LoVo (cell line): ENCODE data around the gene RAD50.
"Not testable (repeated sequence)": the region's sequence is repeated elsewhere in the genome, so short reads cannot be mapped to it uniquely, and the experiment has no call there.

ENCODE experiments used
- DNase-seq: peaks from one replicate; pipeline ENCODE4 v3.0.0-alpha.2; 2016; ENCODE audit warnings: low spot score

Gene RAD50

DNA sequence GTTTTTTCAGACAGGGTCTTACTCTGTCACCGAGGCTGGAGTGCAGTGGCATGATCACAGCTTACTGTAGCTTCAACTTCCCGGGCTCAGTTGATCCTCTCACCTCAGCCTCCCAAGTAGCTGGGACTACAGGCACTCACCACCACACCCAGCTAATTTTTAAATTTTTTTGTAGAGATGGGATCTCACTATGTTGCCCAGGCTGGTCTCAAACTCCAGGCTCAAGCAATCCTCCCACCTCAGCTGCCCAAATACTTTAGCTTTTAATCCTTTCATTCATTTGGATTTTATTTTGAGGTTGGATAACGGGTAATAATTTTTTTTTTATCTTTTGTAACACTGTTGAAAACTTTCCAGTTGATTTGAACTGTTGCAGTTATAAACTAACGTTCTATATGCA lies 76.8 kb downstream of the RAD50 start:
- DNase-seq = not testable (repeated sequence)

DNA sequence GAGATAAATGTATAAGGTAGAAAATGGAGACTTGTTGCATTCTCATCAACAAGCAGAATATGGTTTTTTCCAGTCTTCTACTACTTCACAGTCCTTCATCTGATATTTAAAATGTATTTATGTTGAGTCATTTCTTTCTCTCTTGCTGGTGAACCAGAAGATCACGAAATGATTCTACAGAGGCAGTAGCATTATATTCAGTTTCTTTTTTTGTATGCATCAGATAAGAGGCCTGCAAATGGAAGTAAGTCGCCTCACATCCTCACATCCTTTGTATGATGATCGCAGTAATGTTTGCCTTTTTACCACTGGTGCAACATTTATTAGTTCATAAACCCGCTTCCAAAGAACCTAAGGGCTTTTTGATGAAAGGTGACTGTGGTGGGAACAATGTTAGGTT lies 79.1 kb downstream of the RAD50 start:
- DNase-seq = no peak

DNA sequence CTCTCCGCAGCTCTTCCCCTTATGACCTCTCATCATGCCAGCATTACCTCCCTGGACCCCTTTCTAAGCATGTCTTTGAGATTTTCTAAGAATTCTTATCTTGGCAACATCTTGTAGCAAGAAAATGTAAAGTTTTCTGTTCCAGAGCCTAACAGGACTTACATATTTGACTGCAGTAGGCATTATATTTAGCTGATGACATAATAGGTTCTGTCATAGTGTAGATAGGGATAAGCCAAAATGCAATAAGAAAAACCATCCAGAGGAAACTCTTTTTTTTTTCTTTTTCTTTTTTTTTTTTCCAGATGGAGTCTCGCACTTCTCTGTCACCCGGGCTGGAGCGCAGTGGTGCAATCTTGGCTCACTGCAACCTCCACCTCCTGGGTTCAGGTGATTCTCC lies 80.5 kb downstream of the RAD50 start:
- no peak for DNase-seq

DNA sequence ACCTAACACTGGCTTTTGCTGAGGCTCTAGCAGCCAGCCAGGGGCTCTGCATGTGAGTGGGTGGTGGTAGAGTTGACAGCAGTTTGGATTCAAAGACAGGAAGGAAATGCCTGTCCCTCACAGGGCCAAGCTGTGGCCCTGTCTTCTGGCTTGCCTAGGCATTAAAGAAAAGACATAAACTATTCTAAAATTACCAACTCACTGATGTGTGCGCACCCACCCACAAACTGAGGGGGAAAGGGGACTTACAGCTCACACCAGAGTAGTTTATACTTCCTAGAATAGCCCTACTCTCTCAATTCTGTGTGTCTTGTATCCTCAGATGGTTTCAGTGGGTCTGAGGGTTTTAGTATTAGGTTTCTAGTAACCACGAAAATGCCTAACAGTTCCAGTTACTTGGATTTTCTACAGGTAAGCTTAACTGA lies 82.9 kb downstream of the RAD50 start:
- no peak for DNase-seq

DNA sequence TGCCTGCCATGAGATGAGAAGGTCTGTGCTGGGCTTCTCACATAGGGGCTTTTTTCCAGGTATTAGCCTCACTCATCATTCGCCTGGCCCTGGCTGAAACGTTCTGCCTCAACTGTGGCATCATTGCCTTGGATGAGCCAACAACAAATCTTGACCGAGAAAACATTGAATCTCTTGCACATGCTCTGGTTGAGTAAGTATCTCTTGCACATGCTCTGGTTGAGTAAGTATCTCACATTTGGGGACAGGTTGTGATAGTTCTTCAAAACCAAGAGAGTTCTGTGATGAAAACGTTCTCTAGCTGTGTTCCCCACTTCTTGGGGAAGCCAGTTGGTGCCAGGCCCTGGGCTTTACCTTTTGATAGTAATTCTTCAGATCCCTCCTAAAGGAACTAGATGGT lies 83.8 kb downstream of the RAD50 start:
- DNase-seq = no peak

DNA sequence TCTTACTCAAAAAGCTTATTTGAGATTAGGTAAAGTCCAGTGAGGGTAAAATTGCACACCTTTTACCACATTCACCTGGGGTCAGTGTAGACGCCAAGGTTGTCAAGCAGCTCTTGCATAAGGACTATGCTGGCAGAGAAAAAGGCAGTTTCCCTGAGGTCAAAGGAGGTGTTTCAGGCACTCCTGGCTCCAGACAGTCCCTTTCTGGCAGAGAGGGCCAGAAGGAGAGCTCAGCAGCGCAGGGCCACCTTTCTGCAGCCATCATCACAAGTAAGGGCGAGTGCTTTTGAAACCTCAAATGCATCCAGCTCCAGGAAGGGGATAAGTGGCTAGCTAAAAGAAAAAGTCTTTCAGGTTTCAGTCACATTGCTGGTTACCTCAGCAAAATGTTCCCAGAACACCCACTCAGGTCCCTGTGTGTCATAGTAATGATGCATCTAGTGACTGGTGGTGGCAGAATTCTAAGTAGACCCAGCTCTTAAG lies 84.5 kb downstream of the RAD50 start:
- DNase-seq = no peak

DNA sequence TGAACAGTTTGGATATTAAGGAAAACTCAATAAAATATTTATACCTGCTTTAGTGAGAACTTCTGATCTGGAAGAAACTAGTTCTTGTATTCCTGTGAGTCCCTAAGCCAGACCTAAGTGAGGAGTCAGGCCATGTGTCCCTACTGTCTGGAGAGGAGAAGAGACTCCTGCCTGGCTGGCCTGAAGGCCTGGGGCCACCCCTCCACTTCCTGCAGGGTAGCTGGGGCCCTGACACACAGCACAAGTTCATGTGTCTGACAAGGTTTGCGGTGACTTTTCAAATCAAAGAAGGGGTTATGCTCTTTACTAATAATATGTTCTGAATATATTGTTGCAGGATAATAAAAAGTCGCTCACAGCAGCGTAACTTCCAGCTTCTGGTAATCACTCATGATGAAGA lies 85.1 kb downstream of the RAD50 start:
- DNase-seq = no peak

DNA sequence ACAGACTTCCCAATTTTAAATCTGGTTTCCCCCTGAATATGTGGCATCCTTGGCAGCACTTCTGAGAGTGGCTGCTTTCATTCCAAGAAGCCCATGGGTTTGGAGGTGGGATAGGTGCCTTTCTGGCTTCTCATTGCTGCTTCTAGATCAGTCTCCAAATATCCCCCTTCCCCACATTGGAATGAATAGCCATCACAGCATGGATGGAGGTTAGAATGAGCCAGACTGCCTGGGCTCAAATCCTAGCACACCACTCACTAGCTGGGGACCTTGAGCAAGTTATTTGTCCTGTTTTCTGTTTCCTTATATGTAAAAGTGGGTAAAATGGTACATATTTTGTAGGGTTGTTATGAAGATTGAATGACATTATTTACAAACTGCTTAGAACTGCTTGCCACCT lies 87.4 kb downstream of the RAD50 start:
- no peak for DNase-seq

DNA sequence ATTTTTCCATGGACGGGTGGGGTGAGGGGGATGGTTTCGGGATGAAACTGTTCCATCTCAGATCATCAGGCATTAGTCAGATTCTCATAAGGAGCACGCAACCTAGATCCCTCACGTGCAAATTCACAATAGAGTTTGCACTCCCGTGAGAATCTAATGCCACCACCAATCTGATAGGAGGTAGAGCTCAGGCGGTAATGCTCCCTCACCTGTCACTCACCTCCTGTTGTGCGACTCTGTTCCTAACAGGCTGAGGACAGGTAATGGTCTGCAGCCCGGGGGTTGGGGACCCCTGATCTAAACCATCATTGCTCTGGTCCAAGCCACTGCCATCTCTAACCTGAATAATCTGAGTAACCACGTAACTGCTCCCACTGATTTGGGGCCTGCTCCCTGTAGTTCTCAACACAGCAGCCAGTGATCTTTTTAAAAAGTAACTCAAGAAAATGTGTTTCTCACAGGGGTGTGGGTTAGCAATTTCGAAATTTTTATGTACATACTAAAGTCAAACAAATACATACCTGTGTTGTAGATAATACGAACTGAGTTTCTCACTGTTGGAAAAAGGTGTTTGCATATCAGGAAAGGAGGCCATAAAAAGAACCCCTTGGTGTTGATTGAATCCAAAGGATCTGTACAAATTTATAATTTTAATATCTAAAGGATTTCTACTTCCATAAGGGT lies 89.9 kb downstream of the RAD50 start:
- no peak for DNase-seq

DNA sequence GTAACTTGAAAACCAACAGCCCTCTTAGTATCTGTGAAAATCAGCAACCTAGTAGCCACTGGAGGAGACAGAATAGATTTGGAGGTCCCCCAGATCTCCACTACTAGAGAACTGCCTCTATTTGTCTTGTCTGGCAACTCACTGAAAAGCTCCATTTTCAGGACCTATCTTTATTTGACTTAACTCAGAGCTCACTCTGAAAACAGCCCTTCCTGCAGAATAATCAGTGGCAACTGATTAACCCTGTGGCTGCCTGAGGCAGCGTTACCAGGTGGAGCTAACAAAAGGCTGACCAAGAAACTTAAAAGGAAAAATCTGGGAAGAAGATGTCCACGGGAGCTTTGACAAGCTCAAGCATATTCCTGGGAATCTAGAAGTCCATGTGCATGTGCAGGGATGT lies 90.7 kb downstream of the RAD50 start:
- DNase-seq = no peak

DNA sequence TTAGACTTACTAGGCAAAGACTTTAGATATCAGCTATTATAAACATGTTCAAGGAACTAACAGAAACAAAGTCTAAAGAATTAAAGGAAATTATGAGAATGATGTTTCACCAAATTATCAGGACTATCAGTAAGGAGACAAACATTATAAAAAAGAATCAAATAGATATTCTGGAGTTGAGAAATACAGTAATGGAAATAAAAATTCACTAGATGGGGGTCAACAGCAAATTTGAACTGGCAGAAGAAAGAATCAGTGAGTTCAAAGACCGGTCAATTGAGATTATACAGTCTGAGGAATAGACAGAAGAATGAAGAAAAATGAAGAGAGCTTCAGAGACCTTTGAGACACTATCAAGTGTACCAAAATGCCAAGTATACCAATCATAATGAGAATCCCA lies 91.6 kb downstream of the RAD50 start:
- DNase-seq = no peak

DNA sequence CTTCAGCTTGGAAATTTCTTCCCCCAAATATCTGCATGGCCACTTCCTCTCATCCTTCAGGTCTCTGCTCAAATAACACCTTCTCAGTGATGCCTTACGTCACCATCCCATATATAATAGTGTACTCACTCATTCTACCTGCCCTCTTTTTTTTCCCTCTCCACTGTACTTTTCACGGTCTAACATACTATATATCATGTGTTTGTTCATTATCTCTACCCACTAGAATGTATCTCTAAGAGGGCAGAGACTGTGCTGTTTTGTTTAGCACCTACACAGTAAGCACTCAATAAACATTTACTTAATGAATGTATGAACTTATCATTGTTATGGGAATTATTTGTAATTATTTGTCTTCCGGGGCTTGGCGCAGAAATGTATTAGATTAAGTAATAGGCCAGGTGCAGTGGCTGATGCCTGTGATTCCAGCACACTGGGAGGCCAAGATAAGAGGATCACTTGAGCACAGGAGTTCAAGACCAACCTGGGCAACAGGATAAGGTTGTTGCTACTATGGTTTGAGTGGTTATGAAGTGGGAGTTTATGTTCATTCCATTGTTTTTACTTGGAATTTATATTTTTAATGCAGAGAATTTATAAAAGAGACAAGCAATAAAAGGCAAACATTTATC lies 95.2 kb downstream of the RAD50 start:
- DNase-seq = no peak

DNA sequence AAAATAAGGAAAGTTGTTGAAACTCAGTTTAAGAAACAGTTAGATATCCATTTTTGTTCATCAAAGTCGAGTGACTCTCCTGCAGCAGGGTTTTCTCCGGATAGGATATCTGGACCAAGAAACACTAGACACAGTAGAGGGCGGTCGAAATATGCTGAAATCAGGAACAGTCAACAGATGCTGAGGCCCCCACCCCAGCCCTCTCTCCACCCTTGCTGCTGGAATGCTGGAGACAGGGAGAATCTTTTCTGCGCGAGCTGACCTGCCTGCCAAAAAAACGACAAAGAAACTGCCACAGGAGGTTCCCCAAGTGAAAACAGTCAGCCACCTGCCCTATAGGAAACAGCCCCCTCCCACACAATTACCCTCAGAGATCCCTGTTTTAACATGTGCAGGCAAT lies 96.9 kb downstream of the RAD50 start:
- DNase-seq = no peak

DNA sequence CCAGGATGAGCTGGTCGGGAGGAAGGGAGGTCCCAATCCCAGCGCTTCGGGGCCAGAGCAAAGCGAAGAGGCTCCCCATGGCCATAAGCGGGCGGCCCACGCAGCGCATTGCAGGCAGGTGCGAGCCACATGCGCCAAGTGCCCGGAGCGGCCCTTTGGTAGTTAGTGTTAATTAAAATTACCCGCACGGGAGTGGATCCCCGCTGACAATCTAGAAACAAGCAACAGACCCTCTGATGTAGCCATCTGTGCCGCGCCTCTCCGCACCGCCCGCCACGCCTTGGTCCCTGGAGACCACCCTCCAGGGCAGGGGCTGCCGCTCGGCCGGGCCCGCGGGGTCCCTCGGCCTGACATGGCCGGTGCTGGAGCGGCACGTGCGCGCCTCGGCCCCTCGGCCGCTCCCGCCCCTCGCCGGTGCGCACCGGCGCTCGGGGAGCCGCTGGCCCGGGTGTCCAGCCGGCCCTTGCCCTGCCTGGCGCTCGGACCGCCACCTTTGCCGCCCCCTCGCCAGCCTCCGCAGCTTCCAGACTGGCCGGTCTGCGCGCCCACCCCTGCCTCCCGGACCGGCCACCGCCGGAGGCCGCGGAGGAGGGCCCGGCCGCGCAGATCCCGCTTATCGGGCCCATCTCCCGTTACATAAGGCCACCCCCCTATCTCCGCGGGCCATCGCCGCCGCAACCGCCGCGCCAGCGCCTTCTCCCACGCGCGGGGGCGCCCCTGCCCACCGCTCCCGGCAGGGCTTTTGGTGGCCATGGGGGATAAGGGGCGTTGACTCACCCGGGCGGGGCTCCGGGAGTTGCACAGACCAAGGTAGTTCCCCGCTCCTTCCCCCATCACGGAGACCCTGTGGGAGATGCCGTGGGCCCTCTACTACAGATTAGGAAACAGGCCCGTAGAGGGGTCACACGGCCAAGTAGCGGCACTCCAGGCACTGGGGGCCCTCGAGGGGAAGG lies 99.3 kb downstream of the RAD50 start:
- no peak for DNase-seq

DNA sequence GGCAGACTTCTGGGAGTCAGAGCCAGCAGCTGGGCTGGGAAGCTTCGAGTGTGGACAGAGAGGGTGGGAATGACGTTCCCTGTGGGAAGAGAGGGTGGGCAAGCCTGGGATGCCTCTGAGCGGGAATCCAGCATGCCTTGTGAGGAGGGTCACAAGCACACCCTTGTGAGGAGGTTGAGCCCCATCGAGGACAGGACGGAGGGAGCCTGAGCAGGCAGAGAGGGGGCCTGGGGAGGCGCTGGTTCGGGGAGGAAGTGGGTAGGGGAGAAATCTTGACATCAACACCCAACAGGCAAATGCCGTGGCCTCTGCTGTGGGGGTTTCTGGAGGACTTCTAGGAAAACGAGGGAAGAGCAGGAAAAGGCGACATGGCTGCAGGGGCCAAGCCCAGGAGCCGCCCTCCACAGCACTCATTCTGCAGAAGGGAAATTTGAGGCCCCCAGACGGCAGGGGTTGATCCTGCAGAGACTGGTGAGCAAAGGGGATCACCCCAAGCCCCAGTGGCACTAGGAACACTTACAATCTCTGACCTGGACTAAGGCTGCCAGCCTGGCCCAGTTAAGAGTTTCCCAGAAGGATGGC lies 100.1 kb downstream of the RAD50 start:
- no peak for DNase-seq

DNA sequence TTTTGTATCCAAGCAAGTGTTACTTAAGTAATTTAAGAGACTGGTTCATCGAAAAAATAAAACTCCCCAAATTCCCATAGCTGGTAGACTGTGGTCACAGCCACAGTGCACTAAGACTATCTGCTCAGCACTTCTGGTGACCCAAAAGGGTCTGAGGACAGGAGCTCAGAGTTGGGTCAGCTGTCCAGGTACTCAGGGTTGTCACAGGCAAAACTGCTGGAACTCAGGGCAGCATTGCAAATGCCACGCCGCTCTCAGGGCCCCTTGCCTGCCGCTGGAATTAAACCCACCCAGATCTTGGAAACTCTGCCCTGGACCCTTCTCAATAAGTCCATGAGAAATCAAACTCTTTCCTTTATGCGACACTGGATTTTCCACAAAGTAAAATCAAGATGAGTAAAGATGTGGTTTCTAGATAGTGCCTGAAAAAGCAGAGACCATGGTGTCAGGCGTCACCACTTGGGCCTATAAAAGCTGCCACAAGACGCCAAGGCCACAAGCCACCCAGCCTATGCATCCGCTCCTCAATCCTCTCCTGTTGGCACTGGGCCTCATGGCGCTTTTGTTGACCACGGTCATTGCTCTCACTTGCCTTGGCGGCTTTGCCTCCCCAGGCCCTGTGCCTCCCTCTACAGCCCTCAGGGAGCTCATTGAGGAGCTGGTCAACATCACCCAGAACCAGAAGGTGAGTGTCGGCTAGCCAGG lies 101.1 kb downstream of the RAD50 start, which contains the start of gene IL13:
Gene IL13, plus strand, starts transcription at position 498 of the 705 bp plus-strand sequence. Its CDS starts 14 bp downstream, at position 512.
- no peak for DNase-seq

DNA sequence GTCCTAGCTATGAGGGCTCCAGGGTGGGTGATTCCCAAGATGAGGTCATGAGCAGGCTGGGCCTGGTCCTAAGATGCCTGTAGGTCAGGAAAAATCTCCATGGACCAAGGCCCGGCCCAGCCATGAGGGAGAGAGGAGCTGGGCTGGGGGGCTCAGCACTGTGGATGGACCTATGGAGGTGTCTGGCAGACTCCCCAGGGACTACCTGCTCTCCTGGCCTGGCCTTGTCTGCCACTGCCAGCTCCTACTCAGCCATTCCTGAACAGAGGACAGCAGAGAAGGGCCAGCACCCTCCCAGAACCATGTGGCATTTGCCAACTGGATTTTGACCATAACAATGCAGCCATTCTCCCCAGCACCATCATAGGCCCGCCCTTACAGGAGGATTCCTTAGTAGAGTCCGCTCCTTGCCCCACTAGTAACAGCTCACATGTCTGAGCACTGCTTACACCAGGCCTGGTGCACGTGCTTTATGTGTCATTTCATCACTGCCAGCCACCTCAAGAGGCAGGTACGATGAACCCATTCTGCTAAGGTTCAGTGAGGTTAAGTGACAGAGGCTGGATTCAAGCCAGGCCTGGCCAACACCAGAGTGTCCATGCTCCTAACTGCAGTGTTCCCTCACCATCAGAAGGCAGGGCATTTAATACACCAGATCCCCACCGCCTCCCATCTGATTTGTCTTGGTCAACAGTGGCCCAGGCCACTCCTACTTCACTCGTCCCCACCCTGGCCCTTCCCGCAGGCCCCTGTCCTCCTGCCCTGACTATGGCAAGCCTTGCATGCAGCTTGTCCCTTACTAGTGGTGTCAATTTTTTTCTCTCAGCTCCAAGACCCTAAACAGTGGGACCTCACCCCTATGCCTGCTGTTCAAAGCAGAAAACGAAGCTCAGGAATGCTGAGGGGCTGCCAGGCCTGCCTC lies 101.9 kb downstream of the RAD50 start:
- DNase-seq = no peak

DNA sequence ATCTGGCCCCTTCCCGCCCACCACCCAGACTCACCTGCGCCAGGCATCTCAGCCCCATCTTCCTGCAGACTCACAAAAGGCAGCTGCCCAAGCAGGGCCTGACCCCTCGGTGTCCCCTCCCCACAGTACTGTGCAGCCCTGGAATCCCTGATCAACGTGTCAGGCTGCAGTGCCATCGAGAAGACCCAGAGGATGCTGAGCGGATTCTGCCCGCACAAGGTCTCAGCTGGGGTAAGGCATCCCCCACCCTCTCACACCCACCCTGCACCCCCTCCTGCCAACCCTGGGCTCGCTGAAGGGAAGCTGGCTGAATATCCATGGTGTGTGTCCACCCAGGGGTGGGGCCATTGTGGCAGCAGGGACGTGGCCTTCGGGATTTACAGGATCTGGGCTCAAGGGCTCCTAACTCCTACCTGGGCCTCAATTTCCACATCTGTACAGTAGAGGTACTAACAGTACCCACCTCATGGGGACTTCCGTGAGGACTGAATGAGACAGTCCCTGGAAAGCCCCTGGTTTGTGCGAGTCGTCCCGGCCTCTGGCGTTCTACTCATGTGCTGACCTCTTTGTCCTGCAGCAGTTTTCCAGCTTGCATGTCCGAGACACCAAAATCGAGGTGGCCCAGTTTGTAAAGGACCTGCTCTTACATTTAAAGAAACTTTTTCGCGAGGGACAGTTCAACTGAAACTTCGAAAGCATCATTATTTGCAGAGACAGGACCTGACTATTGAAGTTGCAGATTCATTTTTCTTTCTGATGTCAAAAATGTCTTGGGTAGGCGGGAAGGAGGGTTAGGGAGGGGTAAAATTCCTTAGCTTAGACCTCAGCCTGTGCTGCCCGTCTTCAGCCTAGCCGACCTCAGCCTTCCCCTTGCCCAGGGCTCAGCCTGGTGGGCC lies 103.1 kb downstream of the RAD50 start:
- DNase-seq = no peak

DNA sequence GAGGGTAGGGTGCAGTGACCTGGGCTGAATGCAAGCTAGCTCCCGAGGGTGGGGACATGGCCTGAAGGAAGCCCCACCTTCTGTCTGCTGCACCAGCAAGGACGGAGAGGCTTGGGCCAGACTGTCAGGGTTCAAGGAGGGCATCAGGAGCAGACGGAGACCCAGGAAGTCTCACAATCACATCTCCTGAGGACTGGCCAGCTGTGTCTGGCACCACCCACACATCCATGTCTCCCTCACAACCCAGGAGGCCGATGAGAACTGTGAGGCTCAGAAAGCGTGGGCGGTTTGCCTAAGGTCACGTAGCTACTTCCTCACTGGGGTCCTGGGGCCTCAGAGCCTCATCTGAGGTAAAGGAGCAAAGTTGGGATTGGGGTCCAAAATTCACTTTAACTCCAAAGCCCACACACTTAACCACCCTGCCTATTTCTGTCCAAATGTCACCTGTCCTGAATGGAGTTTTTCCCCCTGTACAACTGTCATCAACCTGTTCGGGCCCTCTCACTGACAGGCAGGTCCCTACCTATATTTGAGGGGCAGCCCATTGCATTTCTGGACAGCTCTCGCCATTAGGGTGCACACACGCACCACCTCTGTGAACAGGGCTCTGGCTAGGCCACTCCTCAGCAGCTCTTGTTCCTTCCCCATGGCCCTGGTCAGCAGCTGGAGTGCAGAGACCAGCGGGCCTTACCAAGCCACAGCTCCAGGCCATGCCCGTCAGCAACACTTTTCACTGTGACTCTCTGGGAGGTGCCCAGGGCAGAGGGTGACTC lies 104.6 kb downstream of the RAD50 start:
- no peak for DNase-seq
